WTC11 (cell line): Measurements from ENCODE around the gene CLBA1. TPM values are rescaled to one million over a fixed set of nuclear protein-coding genes. Genes with fewer than 3 reads are reported as not detected.

Experiments
- ATAC-seq: fragments of 200-7000 bp; cut with Tn5 transposase; 2 replicates; pipeline ENCODE4 v1.10.0; 2021; ENCODE audit warnings: mild to moderate bottlenecking, moderate library complexity
- CTCF ChIA-PET: fragments of 300-600 bp; sonication (Branson Sonifier 250); formaldehyde crosslinking; loops from one replicate; lab custom pipeline; 2021; ENCODE audit warnings: antibody characterized with exemption; lab: Charles Lee
- POLR2A ChIA-PET: fragments of 350-600 bp; sonication (Branson Sonifier 250); formaldehyde crosslinking; loops from one replicate; lab custom pipeline; 2021; ENCODE audit warnings: antibody characterized with exemption; lab: Charles Lee
- DNase-seq: peaks from one replicate; pipeline ENCODE4 v3.0.0; 2021; ENCODE audit warnings: low spot score
- H3K27ac Mint-ChIP-seq: 2 replicates; pipeline ENCODE4 v1.8.0; 2021; ENCODE audit warnings: mixed read lengths
- H3K27me3 Mint-ChIP-seq: 2 replicates; pipeline ENCODE4 v1.8.0; 2021; ENCODE audit warnings: low read depth, mild to moderate bottlenecking, moderate library complexity, mixed read lengths
- H3K36me3 Mint-ChIP-seq: 2 replicates; pipeline ENCODE4 v1.8.0; 2021; ENCODE audit warnings: mixed read lengths
- H3K4me1 Mint-ChIP-seq: 2 replicates; pipeline ENCODE4 v1.8.0; 2022; ENCODE audit warnings: mixed read lengths
- H3K4me3 Mint-ChIP-seq: 2 replicates; pipeline ENCODE4 v1.8.0; 2021; ENCODE audit warnings: mild to moderate bottlenecking, moderate library complexity, mixed read lengths
- H3K9me3 Mint-ChIP-seq: 2 replicates; pipeline ENCODE4 v1.8.0; 2021; ENCODE audit warnings: mixed read lengths
- CREB1 ChIP-seq: sonication (generic); formaldehyde crosslinking; IDR thresholded peaks from 2 replicates; pipeline ENCODE4 v1.8.0; 2023; ENCODE audit warnings: mild to moderate bottlenecking, missing genetic modification reagents
- FOXP1 ChIP-seq: sonication (generic); formaldehyde crosslinking; IDR thresholded peaks from 2 replicates; pipeline ENCODE4 v1.8.0; 2022; ENCODE audit warnings: missing genetic modification reagents, mild to moderate bottlenecking, moderate library complexity, borderline replicate concordance
- JUN ChIP-seq: sonication (generic); formaldehyde crosslinking; IDR thresholded peaks from 2 replicates; pipeline ENCODE4 v1.8.0; 2023; ENCODE audit warnings: mild to moderate bottlenecking, missing genetic modification reagents
- KAT7 ChIP-seq: sonication (generic); formaldehyde crosslinking; IDR thresholded peaks from 2 replicates; pipeline ENCODE4 v1.8.1; 2023; ENCODE audit warnings: missing genetic modification reagents, mild to moderate bottlenecking, borderline replicate concordance
- MXD4 ChIP-seq: fragments of 250-450 bp; sonication (Bioruptor Pico); IDR thresholded peaks from 2 replicates; pipeline ENCODE4 v1.8.0; 2021; ENCODE audit warnings: mild to moderate bottlenecking, moderate library complexity, borderline replicate concordance
- NFATC4 ChIP-seq: fragments of 250-450 bp; sonication (Bioruptor Pico); IDR thresholded peaks from 2 replicates; pipeline ENCODE4 v1.9.0; 2021; ENCODE audit warnings: mild to moderate bottlenecking
- NR1H2 ChIP-seq: sonication (generic); formaldehyde crosslinking; IDR thresholded peaks from 2 replicates; pipeline ENCODE4 v1.9.0; 2021; ENCODE audit warnings: mild to moderate bottlenecking, moderate library complexity, missing genetic modification reagents
- SP1 ChIP-seq: sonication (generic); formaldehyde crosslinking; conservative IDR thresholded peaks from 2 replicates; pipeline ENCODE4 v1.8.1; 2022; ENCODE audit warnings: missing genetic modification reagents
- ZNF219 ChIP-seq: sonication (generic); formaldehyde crosslinking; IDR thresholded peaks from 2 replicates; pipeline ENCODE4 v1.8.0; 2023; ENCODE audit warnings: missing genetic modification reagents, mild to moderate bottlenecking, borderline replicate concordance
- ZNF263 ChIP-seq: sonication (generic); formaldehyde crosslinking; IDR thresholded peaks from 2 replicates; pipeline ENCODE4 v1.8.1; 2022; ENCODE audit warnings: low read depth, mild to moderate bottlenecking, moderate library complexity, missing genetic modification reagents
- total RNA-seq: library from RNA; stranded (reverse); gene quantifications from 3 replicates; pipeline ENCODE4 v1.2.3, GENCODE V29; 2021
- TF ChIP-seq, protein P1 (sequence below): fragments of 250-450 bp; sonication (Bioruptor Pico); IDR thresholded peaks from 2 replicates; pipeline ENCODE4 v1.9.0; 2021; ENCODE audit warnings: mild to moderate bottlenecking
- TF ChIP-seq, protein P2 (sequence below): sonication (generic); formaldehyde crosslinking; IDR thresholded peaks from 2 replicates; pipeline ENCODE4 v1.8.0; 2022; ENCODE audit warnings: mild to moderate bottlenecking, missing genetic modification reagents
- TF ChIP-seq, protein P3 (sequence below): sonication (generic); formaldehyde crosslinking; IDR thresholded peaks from 2 replicates; pipeline ENCODE4 v1.8.1; 2023; ENCODE audit warnings: mild to moderate bottlenecking, moderate library complexity, missing genetic modification reagents
- TF ChIP-seq, protein P4 (sequence below): sonication (generic); formaldehyde crosslinking; IDR thresholded peaks from 2 replicates; pipeline ENCODE4 v1.8.1; 2023; ENCODE audit warnings: mild to moderate bottlenecking, missing genetic modification reagents, borderline replicate concordance
- TF ChIP-seq, protein P5 (sequence below): fragments of 250-450 bp; sonication (Bioruptor Pico); IDR thresholded peaks from 2 replicates; pipeline ENCODE4 v1.9.0; 2021; ENCODE audit warnings: mild to moderate bottlenecking
- TF ChIP-seq, protein P6 (sequence below): fragments of 250-450 bp; sonication (Bioruptor Pico); conservative IDR thresholded peaks from 2 replicates; pipeline ENCODE4 v1.9.0; 2021; ENCODE audit warnings: mild to moderate bottlenecking
- TF ChIP-seq, protein P7 (sequence below): sonication (generic); formaldehyde crosslinking; IDR thresholded peaks from 2 replicates; pipeline ENCODE4 v1.8.0; 2023; ENCODE audit warnings: mild to moderate bottlenecking, missing genetic modification reagents

The CLBA1 gene
- total RNA-seq, 1 experiment from 2014 or later = 3.8 TPM

GRCh38 chr14:104993306-104993705 lies 7.7 kb downstream of the CLBA1 start (continued):
- TF ChIP-seq, protein P1, sequence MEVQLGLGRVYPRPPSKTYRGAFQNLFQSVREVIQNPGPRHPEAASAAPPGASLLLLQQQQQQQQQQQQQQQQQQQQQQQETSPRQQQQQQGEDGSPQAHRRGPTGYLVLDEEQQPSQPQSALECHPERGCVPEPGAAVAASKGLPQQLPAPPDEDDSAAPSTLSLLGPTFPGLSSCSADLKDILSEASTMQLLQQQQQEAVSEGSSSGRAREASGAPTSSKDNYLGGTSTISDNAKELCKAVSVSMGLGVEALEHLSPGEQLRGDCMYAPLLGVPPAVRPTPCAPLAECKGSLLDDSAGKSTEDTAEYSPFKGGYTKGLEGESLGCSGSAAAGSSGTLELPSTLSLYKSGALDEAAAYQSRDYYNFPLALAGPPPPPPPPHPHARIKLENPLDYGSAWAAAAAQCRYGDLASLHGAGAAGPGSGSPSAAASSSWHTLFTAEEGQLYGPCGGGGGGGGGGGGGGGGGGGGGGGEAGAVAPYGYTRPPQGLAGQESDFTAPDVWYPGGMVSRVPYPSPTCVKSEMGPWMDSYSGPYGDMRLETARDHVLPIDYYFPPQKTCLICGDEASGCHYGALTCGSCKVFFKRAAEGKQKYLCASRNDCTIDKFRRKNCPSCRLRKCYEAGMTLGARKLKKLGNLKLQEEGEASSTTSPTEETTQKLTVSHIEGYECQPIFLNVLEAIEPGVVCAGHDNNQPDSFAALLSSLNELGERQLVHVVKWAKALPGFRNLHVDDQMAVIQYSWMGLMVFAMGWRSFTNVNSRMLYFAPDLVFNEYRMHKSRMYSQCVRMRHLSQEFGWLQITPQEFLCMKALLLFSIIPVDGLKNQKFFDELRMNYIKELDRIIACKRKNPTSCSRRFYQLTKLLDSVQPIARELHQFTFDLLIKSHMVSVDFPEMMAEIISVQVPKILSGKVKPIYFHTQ = no peak
- no peak for TF ChIP-seq MXD4

- TF ChIP-seq ZNF219 (CRISPR knock-in tag) (no peak), NR1H2 (CRISPR knock-in tag) (no peak), NFATC4 (CRISPR knock-in tag) (no peak), KAT7 (CRISPR knock-in tag) (no peak), ZNF263 (CRISPR knock-in tag) (no peak), FOXP1 (CRISPR knock-in tag) (no peak), SP1 (no peak), JUN (CRISPR knock-in tag) (no peak), CREB1 (CRISPR knock-in tag) (no peak)
- TF ChIP-seq, protein P2, sequence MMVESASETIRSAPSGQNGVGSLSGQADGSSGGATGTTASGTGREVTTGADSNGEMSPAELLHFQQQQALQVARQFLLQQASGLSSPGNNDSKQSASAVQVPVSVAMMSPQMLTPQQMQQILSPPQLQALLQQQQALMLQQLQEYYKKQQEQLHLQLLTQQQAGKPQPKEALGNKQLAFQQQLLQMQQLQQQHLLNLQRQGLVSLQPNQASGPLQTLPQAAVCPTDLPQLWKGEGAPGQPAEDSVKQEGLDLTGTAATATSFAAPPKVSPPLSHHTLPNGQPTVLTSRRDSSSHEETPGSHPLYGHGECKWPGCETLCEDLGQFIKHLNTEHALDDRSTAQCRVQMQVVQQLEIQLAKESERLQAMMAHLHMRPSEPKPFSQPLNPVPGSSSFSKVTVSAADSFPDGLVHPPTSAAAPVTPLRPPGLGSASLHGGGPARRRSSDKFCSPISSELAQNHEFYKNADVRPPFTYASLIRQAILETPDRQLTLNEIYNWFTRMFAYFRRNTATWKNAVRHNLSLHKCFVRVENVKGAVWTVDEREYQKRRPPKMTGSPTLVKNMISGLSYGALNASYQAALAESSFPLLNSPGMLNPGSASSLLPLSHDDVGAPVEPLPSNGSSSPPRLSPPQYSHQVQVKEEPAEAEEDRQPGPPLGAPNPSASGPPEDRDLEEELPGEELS = no peak
- TF ChIP-seq, protein P3, sequence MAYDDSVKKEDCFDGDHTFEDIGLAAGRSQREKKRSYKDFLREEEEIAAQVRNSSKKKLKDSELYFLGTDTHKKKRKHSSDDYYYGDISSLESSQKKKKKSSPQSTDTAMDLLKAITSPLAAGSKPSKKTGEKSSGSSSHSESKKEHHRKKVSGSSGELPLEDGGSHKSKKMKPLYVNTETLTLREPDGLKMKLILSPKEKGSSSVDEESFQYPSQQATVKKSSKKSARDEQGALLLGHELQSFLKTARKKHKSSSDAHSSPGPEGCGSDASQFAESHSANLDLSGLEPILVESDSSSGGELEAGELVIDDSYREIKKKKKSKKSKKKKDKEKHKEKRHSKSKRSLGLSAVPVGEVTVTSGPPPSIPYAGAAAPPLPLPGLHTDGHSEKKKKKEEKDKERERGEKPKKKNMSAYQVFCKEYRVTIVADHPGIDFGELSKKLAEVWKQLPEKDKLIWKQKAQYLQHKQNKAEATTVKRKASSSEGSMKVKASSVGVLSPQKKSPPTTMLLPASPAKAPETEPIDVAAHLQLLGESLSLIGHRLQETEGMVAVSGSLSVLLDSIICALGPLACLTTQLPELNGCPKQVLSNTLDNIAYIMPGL (CRISPR knock-in tag) = no peak
- TF ChIP-seq, protein P4, sequence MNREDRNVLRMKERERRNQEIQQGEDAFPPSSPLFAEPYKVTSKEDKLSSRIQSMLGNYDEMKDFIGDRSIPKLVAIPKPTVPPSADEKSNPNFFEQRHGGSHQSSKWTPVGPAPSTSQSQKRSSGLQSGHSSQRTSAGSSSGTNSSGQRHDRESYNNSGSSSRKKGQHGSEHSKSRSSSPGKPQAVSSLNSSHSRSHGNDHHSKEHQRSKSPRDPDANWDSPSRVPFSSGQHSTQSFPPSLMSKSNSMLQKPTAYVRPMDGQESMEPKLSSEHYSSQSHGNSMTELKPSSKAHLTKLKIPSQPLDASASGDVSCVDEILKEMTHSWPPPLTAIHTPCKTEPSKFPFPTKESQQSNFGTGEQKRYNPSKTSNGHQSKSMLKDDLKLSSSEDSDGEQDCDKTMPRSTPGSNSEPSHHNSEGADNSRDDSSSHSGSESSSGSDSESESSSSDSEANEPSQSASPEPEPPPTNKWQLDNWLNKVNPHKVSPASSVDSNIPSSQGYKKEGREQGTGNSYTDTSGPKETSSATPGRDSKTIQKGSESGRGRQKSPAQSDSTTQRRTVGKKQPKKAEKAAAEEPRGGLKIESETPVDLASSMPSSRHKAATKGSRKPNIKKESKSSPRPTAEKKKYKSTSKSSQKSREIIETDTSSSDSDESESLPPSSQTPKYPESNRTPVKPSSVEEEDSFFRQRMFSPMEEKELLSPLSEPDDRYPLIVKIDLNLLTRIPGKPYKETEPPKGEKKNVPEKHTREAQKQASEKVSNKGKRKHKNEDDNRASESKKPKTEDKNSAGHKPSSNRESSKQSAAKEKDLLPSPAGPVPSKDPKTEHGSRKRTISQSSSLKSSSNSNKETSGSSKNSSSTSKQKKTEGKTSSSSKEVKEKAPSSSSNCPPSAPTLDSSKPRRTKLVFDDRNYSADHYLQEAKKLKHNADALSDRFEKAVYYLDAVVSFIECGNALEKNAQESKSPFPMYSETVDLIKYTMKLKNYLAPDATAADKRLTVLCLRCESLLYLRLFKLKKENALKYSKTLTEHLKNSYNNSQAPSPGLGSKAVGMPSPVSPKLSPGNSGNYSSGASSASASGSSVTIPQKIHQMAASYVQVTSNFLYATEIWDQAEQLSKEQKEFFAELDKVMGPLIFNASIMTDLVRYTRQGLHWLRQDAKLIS (CRISPR knock-in tag) = no peak
- TF ChIP-seq, protein P5, sequence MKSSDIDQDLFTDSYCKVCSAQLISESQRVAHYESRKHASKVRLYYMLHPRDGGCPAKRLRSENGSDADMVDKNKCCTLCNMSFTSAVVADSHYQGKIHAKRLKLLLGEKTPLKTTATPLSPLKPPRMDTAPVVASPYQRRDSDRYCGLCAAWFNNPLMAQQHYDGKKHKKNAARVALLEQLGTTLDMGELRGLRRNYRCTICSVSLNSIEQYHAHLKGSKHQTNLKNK (CRISPR knock-in tag) = no peak
- TF ChIP-seq, protein P6, sequence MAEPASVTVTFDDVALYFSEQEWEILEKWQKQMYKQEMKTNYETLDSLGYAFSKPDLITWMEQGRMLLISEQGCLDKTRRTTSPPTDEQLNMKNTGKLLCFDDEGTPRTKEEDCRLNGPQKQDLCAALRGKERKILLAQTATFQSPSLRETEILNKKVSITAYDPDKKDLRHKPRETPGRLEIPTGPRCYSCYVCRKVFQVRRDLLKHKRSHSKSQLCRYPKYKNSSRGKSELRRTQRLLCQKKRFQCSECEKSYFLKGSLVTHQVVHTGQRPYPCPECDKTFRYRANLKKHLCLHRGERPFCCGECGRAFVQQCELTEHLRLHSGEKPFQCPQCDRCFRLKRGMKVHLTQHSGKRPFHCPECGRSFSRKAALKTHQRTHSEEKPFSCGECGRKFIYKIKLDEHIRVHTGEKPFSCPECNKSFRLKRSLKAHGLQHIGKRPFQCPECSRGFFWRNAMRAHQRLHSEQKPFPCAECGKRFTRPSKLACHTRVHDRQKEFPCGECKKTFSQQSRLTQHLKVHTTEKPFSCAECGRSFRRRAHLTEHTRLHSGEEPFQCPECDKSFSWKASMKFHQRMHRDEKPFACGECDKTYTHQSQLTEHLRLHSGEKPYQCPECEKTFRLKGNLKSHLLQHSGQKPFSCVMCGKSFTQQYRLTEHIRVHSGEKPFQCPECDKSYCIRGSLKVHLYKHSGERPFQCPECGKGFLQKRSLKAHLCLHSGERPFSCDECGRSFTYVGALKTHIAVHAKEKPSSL = no peak
- TF ChIP-seq, protein P7, sequence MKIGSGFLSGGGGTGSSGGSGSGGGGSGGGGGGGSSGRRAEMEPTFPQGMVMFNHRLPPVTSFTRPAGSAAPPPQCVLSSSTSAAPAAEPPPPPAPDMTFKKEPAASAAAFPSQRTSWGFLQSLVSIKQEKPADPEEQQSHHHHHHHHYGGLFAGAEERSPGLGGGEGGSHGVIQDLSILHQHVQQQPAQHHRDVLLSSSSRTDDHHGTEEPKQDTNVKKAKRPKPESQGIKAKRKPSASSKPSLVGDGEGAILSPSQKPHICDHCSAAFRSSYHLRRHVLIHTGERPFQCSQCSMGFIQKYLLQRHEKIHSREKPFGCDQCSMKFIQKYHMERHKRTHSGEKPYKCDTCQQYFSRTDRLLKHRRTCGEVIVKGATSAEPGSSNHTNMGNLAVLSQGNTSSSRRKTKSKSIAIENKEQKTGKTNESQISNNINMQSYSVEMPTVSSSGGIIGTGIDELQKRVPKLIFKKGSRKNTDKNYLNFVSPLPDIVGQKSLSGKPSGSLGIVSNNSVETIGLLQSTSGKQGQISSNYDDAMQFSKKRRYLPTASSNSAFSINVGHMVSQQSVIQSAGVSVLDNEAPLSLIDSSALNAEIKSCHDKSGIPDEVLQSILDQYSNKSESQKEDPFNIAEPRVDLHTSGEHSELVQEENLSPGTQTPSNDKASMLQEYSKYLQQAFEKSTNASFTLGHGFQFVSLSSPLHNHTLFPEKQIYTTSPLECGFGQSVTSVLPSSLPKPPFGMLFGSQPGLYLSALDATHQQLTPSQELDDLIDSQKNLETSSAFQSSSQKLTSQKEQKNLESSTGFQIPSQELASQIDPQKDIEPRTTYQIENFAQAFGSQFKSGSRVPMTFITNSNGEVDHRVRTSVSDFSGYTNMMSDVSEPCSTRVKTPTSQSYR (CRISPR knock-in tag) = no peak
- Mint-ChIP-seq H3K27me3 (no peaks in the 10 kb centered on the region), H3K4me3 (no peak overlapping the region), H3K9me3 (no peaks in the 10 kb centered on the region), H3K36me3 (no peaks in the 10 kb centered on the region), H3K4me1 (no peaks in the 10 kb centered on the region), H3K27ac (peak overlapping the region; percentile 57; the same call in 1 of the 2 replicates)
- ATAC-seq (no peak), DNase-seq (no peak)
- POLR2A ChIA-PET = no interaction called here
- CTCF ChIA-PET = interaction anchor here (0.6 to 1.1 kb wide), 4 partner anchors 9 to 377 kb away, joined by 3 to 4 read pairs (median 4); partner anchors contain the start of gene CLBA1
Measured at GRCh38 chr14:104993808-104994591, 8.4 kb downstream of the CLBA1 start.
